ENCODE data around the gene MAD1L1.

Gene MAD1L1

DNA sequence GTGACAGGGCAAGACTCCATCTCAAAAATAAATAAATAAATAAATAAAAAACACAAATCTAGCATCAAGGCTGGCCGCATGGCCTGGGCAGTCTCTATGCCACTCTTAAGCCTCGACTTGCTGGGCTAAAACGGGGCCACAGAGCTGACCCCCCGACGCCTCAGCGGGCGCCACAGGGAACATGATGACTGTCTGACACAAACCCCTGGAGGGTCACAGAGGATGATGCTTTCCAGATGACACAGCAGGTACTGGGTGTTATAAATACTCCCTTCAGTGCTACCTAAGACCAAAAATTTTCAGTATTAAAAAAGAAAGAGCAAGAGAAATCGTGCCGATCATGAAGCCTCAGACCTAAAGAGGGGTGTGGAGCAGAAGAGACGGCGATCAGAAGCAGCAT lies 176.8 kb downstream of the MAD1L1 start:
- Histone ChIP-seq H3K4me3 (ENCODE audit: low read depth, low read length) (no peak overlapping the region), H3K36me3 (ENCODE audit: control insufficient read depth, insufficient read depth, low read length) (peaks cover 3% of the 10 kb centered on the region), H3K4me1 (ENCODE audit: control insufficient read depth, insufficient read depth, low read length) (no peaks in the 10 kb centered on the region), H3K27me3 (ENCODE audit: control insufficient read depth, insufficient read depth, low read length) (no peaks in the 10 kb centered on the region), H3K9me3 (ENCODE audit: control insufficient read depth, insufficient read depth, low read length) (peaks cover 7% of the 10 kb centered on the region), H3K9ac (ENCODE audit: low read depth, low read length) (no peak overlapping the region)

DNA sequence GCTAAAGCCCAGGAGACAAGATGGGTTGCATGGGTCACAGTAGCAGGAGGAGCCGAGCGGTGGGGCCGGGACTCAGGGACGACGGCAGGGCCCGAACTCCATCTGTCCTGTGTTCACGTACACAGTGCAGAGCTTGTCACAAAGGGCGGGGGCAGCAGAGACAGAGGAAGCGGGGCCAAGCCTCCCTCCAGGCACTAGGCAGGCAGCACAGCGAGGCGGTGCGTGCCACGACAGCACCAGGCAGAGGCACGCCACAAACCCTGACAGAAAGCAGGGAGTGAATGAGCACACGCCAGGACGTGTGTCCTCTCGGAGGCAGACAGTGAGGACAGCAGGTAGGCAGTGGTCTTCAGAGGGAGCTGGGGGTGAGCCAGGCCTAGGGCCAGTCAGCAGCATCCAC lies 177.8 kb downstream of the MAD1L1 start:
- Histone ChIP-seq H3K4me1 (ENCODE audit: control insufficient read depth, insufficient read depth, low read length) (no peaks in the 10 kb centered on the region), H3K36me3 (ENCODE audit: control insufficient read depth, insufficient read depth, low read length) (peaks cover 3% of the 10 kb centered on the region), H3K27me3 (ENCODE audit: control insufficient read depth, insufficient read depth, low read length) (no peaks in the 10 kb centered on the region), H3K9ac (ENCODE audit: low read depth, low read length) (no peak overlapping the region), H3K9me3 (ENCODE audit: control insufficient read depth, insufficient read depth, low read length) (peaks cover 2% of the 10 kb centered on the region), H3K4me3 (ENCODE audit: low read depth, low read length) (no peak overlapping the region)

DNA sequence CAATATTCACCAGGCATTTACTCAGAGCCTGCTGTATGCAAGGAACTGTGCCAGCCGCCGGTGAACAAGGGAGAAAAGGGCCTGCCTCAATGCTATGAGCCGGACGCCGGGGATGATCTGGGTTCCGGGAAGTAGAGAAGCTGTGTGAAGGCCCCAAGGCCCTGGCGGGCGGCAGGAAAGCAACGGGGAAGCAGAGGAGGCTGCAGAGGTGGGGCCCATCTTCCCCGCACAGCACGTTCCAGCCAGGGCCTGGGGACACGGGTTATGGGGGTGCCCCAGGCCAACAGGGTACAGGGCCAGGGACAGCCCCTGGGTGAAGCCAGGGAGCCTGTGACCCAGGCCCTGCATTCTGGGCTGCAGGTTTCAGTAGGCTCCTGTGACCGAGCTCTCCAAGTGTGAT lies 179.3 kb downstream of the MAD1L1 start:
- Histone ChIP-seq H3K9ac (ENCODE audit: low read depth, low read length) (no peak overlapping the region), H3K36me3 (ENCODE audit: control insufficient read depth, insufficient read depth, low read length) (no peaks in the 10 kb centered on the region), H3K4me3 (ENCODE audit: low read depth, low read length) (no peak overlapping the region), H3K9me3 (ENCODE audit: control insufficient read depth, insufficient read depth, low read length) (no peaks in the 10 kb centered on the region), H3K27me3 (ENCODE audit: control insufficient read depth, insufficient read depth, low read length) (no peaks in the 10 kb centered on the region), H3K4me1 (ENCODE audit: control insufficient read depth, insufficient read depth, low read length) (no peaks in the 10 kb centered on the region)

DNA sequence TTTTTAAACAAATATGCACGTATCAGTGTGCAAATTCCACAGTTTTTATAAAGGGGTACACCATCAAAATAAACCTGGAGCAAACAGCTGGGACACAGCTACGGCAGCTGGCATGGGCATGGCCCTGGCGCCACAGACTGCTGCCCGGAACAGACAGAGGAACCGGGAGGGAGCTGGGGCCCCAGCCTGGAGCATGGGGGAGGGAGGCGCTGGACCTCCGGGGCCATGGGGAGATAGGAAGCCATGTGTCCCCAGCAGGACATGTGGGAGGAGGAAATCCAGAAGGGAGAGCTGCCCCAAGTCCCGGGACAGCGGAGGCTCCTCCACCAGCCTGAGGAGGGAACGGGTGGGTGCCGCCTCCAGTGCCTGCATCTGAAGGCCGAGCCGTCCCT lies 180.1 kb downstream of the MAD1L1 start:
- H3K9ac ChIP-seq (ENCODE audit: low read depth, low read length), result no peak overlapping the region
- H3K4me1 ChIP-seq (ENCODE audit: control insufficient read depth, insufficient read depth, low read length), result no peaks in the 10 kb centered on the region
- no peaks in the 10 kb centered on the region for H3K27me3 ChIP-seq (ENCODE audit: control insufficient read depth, insufficient read depth, low read length)
- H3K36me3 ChIP-seq (ENCODE audit: control insufficient read depth, insufficient read depth, low read length), result no peaks in the 10 kb centered on the region
- H3K9me3 ChIP-seq (ENCODE audit: control insufficient read depth, insufficient read depth, low read length), result no peaks in the 10 kb centered on the region
- H3K4me3 ChIP-seq (ENCODE audit: low read depth, low read length), result no peak overlapping the region

DNA sequence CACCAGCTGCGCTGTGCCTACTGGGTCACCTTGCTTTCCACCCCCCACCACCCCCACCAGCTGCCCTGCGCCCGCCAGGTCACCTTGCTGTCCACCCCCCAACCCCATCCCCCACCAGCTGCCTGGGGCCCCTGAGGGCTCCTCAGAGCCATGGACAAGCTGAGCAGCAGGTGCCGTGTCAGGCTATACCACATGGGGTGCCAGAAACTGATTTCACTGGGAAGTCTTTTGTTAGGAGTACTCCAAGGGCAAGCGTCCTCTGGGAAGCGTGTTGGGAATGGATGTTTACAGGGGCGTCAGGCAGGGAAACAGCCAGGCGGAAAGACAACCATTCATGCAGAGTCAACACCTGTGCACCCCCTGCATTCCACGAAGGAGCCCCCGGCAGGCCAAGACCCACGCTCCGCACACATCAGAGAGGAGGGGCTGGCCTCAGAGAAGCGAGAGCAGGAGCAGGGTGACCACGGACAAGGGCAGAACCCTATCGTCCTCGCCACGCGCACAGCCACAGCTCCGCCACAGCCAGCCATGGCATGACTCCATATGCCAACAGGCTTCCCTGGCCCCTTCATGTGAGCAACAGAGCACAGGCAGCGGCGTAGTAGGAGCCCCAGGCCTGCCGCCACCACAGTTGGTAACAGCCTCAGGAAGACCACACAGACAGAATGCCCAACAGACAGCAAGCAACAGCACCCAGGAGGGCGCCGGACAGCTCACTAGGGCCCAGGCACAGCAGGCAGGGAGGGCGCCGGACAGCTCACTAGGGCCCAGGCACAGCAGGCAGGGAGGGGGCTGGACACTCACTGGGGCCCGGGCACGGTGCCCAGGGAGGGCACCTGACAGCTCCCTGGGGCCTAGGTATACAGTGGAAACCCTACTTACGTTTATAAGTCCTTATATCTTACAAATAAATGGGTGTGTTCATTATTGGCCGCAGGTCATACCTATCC lies 180.8 kb downstream of the MAD1L1 start:
- Histone ChIP-seq H3K4me1 (ENCODE audit: control insufficient read depth, insufficient read depth, low read length) (no peaks in the 10 kb centered on the region), H3K4me3 (ENCODE audit: low read depth, low read length) (no peak overlapping the region), H3K9ac (ENCODE audit: low read depth, low read length) (no peak overlapping the region), H3K36me3 (ENCODE audit: control insufficient read depth, insufficient read depth, low read length) (no peaks in the 10 kb centered on the region), H3K9me3 (ENCODE audit: control insufficient read depth, insufficient read depth, low read length) (no peaks in the 10 kb centered on the region), H3K27me3 (ENCODE audit: control insufficient read depth, insufficient read depth, low read length) (no peaks in the 10 kb centered on the region)

DNA sequence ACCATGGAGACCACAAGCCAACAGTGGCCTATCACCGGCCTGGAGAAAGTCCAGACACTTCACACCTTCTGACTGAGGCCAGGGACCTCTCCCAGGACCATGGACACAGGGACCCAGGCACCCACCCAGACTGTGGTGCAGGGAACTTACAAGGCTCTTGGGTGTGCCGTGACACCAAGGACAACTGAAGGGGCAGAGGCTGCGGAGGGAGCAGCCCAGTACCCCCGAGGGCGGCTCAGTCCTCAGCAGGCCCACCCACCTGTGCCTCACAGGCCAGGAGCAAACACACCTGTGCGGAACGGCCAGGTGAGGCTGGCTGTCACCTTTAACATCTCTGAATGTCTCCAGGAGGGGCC lies 182.3 kb downstream of the MAD1L1 start:
- Histone ChIP-seq H3K9me3 (ENCODE audit: control insufficient read depth, insufficient read depth, low read length) (no peaks in the 10 kb centered on the region), H3K36me3 (ENCODE audit: control insufficient read depth, insufficient read depth, low read length) (no peaks in the 10 kb centered on the region), H3K4me3 (ENCODE audit: low read depth, low read length) (no peak overlapping the region), H3K9ac (ENCODE audit: low read depth, low read length) (no peak overlapping the region), H3K27me3 (ENCODE audit: control insufficient read depth, insufficient read depth, low read length) (no peaks in the 10 kb centered on the region), H3K4me1 (ENCODE audit: control insufficient read depth, insufficient read depth, low read length) (no peaks in the 10 kb centered on the region)

DNA sequence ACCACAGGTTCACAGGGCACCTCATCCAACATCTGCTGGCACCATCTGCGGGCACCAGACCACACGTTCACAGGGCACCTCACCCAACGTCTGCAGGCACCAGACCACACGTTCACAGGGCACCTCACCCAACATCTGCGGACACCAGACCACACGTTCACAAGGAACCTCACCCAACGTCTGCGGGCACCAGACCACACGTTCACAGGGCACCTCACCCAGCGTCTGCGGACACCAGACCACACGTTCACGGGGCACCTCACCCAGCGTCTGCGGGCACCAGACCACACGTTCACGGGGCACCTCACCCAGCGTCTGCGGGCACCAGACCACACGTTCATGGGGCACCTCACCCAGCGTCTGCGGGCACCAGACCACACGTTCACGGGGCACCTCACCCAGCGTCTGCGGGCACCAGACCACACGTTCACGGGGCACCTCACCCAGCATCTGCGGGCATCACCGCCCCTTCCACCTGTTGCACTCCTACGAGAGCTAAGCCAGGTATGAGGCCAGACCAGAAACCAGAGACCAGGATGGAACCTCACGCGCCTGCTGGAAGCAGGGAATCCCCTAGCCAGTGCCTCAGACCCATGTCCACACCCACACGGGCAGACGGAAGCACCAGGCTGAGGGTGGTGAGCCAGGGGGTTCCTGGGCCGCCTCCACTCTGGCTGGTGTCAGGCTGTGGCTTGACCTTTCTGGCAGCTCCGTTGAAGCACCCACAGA lies 182.8 kb downstream of the MAD1L1 start:
- no peaks in the 10 kb centered on the region for H3K9me3 ChIP-seq (ENCODE audit: control insufficient read depth, insufficient read depth, low read length)
- no peaks in the 10 kb centered on the region for H3K4me1 ChIP-seq (ENCODE audit: control insufficient read depth, insufficient read depth, low read length)
- H3K9ac ChIP-seq (ENCODE audit: low read depth, low read length), result no peak overlapping the region
- H3K36me3 ChIP-seq (ENCODE audit: control insufficient read depth, insufficient read depth, low read length), result no peaks in the 10 kb centered on the region
- H3K27me3 ChIP-seq (ENCODE audit: control insufficient read depth, insufficient read depth, low read length), result no peaks in the 10 kb centered on the region
- H3K4me3 ChIP-seq (ENCODE audit: low read depth, low read length), result no peak overlapping the region

DNA sequence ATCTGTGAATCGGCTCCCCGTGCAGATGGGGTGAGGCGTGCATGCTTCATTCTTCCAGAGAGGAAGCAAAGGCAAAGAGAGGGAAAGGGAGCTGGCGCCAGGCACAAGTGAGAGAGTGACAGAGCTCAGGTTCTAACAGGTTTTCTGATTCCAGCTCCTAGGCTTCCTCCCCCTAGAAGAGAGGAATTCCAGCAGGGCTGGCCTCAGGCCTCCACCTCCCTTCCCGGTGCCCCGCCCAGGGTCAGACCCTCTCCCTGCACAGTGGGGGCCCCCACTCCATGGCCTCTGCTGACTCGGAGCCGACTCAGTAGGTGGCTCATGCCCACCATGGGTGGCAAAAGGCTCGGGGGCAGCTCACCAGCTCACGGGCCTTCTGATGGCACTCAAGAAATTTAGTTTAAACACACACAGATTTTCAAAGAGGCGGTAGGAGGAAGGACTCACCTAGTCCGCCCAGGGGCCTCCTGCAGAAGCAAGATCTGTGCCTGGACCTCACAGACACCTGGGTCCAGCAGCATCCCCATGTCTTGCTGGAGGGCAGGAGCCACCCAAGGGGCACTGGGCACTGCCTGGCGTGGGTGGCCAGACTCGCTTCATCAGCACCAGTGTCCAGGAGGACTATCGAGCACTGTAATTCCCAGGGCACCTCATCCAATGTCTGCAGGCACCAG lies 183.5 kb downstream of the MAD1L1 start:
- no peak overlapping the region for H3K4me3 ChIP-seq (ENCODE audit: low read depth, low read length)
- H3K9me3 ChIP-seq (ENCODE audit: control insufficient read depth, insufficient read depth, low read length), result no peaks in the 10 kb centered on the region
- H3K9ac ChIP-seq (ENCODE audit: low read depth, low read length), result no peak overlapping the region
- H3K27me3 ChIP-seq (ENCODE audit: control insufficient read depth, insufficient read depth, low read length), result no peaks in the 10 kb centered on the region
- H3K4me1 ChIP-seq (ENCODE audit: control insufficient read depth, insufficient read depth, low read length), result no peaks in the 10 kb centered on the region
- H3K36me3 ChIP-seq (ENCODE audit: control insufficient read depth, insufficient read depth, low read length), result no peaks in the 10 kb centered on the region

DNA sequence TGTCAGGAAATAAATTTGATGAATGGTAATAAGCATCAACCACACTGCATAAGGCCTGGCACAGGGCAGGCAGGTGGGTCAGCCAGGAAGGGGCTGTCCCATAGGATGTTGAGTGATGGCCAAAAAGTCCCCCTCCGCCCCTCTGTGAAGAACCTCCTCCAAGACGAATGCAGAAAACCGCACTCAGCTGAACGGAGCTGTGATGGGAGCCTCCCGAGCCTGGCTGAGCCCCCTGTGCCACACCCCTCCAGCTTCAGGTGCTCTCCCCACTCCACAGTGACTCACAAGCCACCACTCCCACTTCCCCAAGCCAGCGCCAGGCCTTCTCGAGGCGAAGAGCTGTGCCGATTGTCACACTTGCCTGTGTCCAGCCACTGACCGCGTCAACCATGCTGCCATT lies 184.2 kb downstream of the MAD1L1 start:
- Histone ChIP-seq H3K9ac (ENCODE audit: low read depth, low read length) (no peak overlapping the region), H3K4me1 (ENCODE audit: control insufficient read depth, insufficient read depth, low read length) (no peaks in the 10 kb centered on the region), H3K4me3 (ENCODE audit: low read depth, low read length) (no peak overlapping the region), H3K9me3 (ENCODE audit: control insufficient read depth, insufficient read depth, low read length) (no peaks in the 10 kb centered on the region), H3K27me3 (ENCODE audit: control insufficient read depth, insufficient read depth, low read length) (no peaks in the 10 kb centered on the region), H3K36me3 (ENCODE audit: control insufficient read depth, insufficient read depth, low read length) (peaks cover 3% of the 10 kb centered on the region)

DNA sequence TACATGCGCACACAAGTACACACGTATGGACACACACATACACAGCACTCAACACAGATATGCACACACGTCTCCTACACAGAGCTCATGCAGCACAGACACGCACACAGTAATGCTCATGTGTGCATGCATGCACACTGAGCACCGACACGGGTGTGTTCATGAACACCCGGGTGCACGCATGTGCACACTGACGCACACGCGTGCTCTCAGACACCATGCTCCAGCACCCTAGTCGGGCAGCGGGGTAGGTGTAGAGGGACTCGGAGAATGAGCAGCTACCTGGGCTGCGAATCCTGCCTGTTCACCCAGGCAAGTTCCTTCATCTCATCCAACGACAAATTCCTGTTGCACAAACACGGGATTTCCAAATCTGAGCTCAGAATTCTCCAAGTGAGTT lies 184.7 kb downstream of the MAD1L1 start:
- no peak overlapping the region for H3K9ac ChIP-seq (ENCODE audit: low read depth, low read length)
- no peaks in the 10 kb centered on the region for H3K4me1 ChIP-seq (ENCODE audit: control insufficient read depth, insufficient read depth, low read length)
- no peak overlapping the region for H3K4me3 ChIP-seq (ENCODE audit: low read depth, low read length)
- H3K36me3 ChIP-seq (ENCODE audit: control insufficient read depth, insufficient read depth, low read length), result peaks cover 3% of the 10 kb centered on the region
- H3K9me3 ChIP-seq (ENCODE audit: control insufficient read depth, insufficient read depth, low read length), result no peaks in the 10 kb centered on the region
- no peaks in the 10 kb centered on the region for H3K27me3 ChIP-seq (ENCODE audit: control insufficient read depth, insufficient read depth, low read length)

DNA sequence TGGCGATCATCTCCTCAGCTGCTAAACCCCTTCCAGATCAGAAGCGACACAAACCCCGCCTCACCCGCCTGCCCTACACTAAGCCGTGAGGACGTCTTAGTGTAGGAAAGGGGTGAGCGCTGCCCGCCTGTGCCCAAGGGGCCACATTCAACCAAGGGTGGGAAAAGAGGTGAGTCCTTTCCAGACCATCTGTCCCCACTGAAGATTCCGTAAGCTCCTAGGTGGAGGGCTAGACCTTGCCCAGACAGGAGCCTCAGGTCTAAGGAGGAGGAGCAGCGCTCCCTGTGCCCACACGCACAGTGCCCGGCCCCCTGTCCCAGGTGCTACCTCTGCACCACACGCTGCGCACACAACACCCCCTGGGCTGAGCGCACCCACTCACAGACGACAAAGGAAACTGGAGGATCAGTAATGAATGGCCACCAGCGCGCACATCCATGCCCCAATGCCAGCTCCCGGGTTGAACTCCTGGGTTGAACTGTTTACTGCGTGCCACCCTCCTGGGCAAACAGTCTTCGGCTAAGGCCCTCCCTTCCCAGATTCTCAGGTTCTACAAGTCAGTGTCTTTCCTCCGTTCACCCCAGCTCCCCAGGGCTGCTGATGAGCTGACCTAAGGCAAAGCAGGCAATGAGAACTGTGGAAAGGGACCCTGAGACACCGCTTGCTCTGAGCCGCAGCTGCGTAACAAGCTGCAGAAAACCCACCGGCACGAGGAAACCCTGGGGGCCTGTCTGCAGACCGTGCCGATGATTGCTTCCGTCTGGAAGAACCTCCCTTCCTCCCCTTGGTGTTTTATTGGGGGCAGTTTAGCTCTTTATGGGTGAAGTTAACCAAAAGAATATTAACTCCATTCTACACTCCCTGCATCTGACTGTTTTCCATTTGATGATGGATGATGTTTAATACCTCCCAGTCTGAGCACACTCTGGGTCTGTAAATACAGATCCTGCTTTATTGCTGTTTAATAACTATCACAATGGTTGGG lies 185.9 kb downstream of the MAD1L1 start:
- H3K27me3 ChIP-seq (ENCODE audit: control insufficient read depth, insufficient read depth, low read length), result no peaks in the 10 kb centered on the region
- H3K4me3 ChIP-seq (ENCODE audit: low read depth, low read length), result no peak overlapping the region
- H3K36me3 ChIP-seq (ENCODE audit: control insufficient read depth, insufficient read depth, low read length), result peaks cover 8% of the 10 kb centered on the region
- H3K4me1 ChIP-seq (ENCODE audit: control insufficient read depth, insufficient read depth, low read length), result no peaks in the 10 kb centered on the region
- no peaks in the 10 kb centered on the region for H3K9me3 ChIP-seq (ENCODE audit: control insufficient read depth, insufficient read depth, low read length)
- no peak overlapping the region for H3K9ac ChIP-seq (ENCODE audit: low read depth, low read length)
